Measurements from ENCODE around the gene HACE1.

The HACE1 gene

GRCh38 chr6:104771258-104771832, 88.4 kb downstream of the HACE1 start:
- ATAC-seq, result peak; percentile 91
- TF ChIP-seq CSRNP3 (CRISPR knock-in tag; IDR thresholded peaks at IDR 0.05), result no peak
- no peak for TF ChIP-seq TOX (CRISPR knock-in tag; IDR thresholded peaks at IDR 0.05; ENCODE audit: borderline replicate concordance)
- TF ChIP-seq PATZ1 (CRISPR knock-in tag; IDR thresholded peaks at IDR 0.05; ENCODE audit: borderline replicate concordance), result no peak
- TF ChIP-seq ZFP3 (CRISPR knock-in tag; IDR thresholded peaks at IDR 0.05), result no peak
- TF ChIP-seq POU6F1 (CRISPR knock-in tag; IDR thresholded peaks at IDR 0.05; ENCODE audit: borderline replicate concordance, low read depth), result no peak
- TF ChIP-seq ESRRG (CRISPR knock-in tag; IDR thresholded peaks at IDR 0.05), result no peak
- no peak for TF ChIP-seq SNAI2 (CRISPR knock-in tag; IDR thresholded peaks at IDR 0.05)
- no peak for TF ChIP-seq ISL1 (CRISPR knock-in tag; IDR thresholded peaks at IDR 0.05)
- no peak for TF ChIP-seq OSR1 (CRISPR knock-in tag; IDR thresholded peaks at IDR 0.05)
- no peak for TF ChIP-seq RARB (CRISPR knock-in tag; IDR thresholded peaks at IDR 0.05)

- TF ChIP-seq BACH2 (CRISPR knock-in tag; IDR thresholded peaks at IDR 0.05; ENCODE audit: borderline replicate concordance), result no peak
- no peak for TF ChIP-seq GLIS3 (CRISPR knock-in tag; IDR thresholded peaks at IDR 0.05)
- no peak for TF ChIP-seq ZC3H10 (CRISPR knock-in tag; IDR thresholded peaks at IDR 0.05)
- no peak for TF ChIP-seq TCF4 (CRISPR knock-in tag; IDR thresholded peaks at IDR 0.05; ENCODE audit: borderline replicate concordance)
- TF ChIP-seq ESRRG (CRISPR knock-in tag; IDR thresholded peaks at IDR 0.05), result no peak
- TF ChIP-seq ARNTL (CRISPR knock-in tag; IDR thresholded peaks at IDR 0.05; ENCODE audit: borderline replicate concordance, low read depth), result no peak
Observed at GRCh38 chr6:104768906-104769305, 90.8 kb downstream of the HACE1 start.

GRCh38 chr6:104766595-104766994, 93.1 kb downstream of the HACE1 start:
- ATAC-seq, result no peak
- TF ChIP-seq CSDC2 (CRISPR knock-in tag; IDR thresholded peaks at IDR 0.05) (no peak), PATZ1 (CRISPR knock-in tag; IDR thresholded peaks at IDR 0.05; ENCODE audit: borderline replicate concordance) (no peak), TCF4 (CRISPR knock-in tag; IDR thresholded peaks at IDR 0.05; ENCODE audit: borderline replicate concordance) (no peak), OSR1 (CRISPR knock-in tag; IDR thresholded peaks at IDR 0.05) (no peak), ISL1 (CRISPR knock-in tag; IDR thresholded peaks at IDR 0.05) (no peak), GLIS3 (CRISPR knock-in tag; IDR thresholded peaks at IDR 0.05) (no peak), ZNF8 (CRISPR knock-in tag; IDR thresholded peaks at IDR 0.05) (no peak), CREB5 (CRISPR knock-in tag; IDR thresholded peaks at IDR 0.05; ENCODE audit: low read depth) (no peak), ZFP30 (CRISPR knock-in tag; IDR thresholded peaks at IDR 0.05) (no peak), CSRNP3 (CRISPR knock-in tag; IDR thresholded peaks at IDR 0.05) (no peak), ZNF70 (CRISPR knock-in tag; IDR thresholded peaks at IDR 0.05) (no peak), ARNTL (CRISPR knock-in tag; IDR thresholded peaks at IDR 0.05; ENCODE audit: borderline replicate concordance, low read depth) (no peak), PPARA (CRISPR knock-in tag; IDR thresholded peaks at IDR 0.05; ENCODE audit: borderline replicate concordance) (no peak), TSHZ2 (CRISPR knock-in tag; IDR thresholded peaks at IDR 0.05) (no peak), ZC3H10 (CRISPR knock-in tag; IDR thresholded peaks at IDR 0.05) (no peak)

More at GRCh38 chr6:104768906-104769305, 90.8 kb downstream of the HACE1 start:
- ATAC-seq, result no peak

Data from SK-N-SH treated with all-trans-retinoic acid at 6 μM for 48 hours (cell line).